ENCODE results near the gene KRT79.

KRT79 gene

GRCh38 chr12:52832985-52833905, 866 bp downstream of the KRT79 start:
- no peak for DNase-seq

- no peak for DNase-seq
These were observed 1.7 kb downstream of the KRT79 start for GRCh38 chr12:52832451-52832850.

GRCh38 chr12:52831251-52831650, 2.9 kb downstream of the KRT79 start:
- DNase-seq, result no peak

GRCh38 chr12:52829986-52830770, 3.9 kb downstream of the KRT79 start:
- no peak for DNase-seq

- DNase-seq, result no peak
These were observed 5.5 kb downstream of the KRT79 start for GRCh38 chr12:52828591-52829021.

- DNase-seq, result no peak
These were observed 6.0 kb downstream of the KRT79 start for GRCh38 chr12:52828156-52828555.

GRCh38 chr12:52827499-52828090, 6.5 kb downstream of the KRT79 start:
- no peak for DNase-seq

- no peak for DNase-seq
These were observed 7.3 kb downstream of the KRT79 start for GRCh38 chr12:52826611-52827498.

GRCh38 chr12:52825961-52826360, 8.2 kb downstream of the KRT79 start:
- no peak for DNase-seq

- DNase-seq, result no peak
These were observed 9.2 kb downstream of the KRT79 start for GRCh38 chr12:52824741-52825410.

GRCh38 chr12:52823761-52824450, 10.2 kb downstream of the KRT79 start:
- no peak for DNase-seq

GRCh38 chr12:52822771-52823510, 11.2 kb downstream of the KRT79 start:
- no peak for DNase-seq

- no peak for DNase-seq
These were observed 12.1 kb downstream of the KRT79 start for GRCh38 chr12:52821826-52822660.

GRCh38 chr12:52821071-52821730, 12.9 kb downstream of the KRT79 start:
- DNase-seq, result no peak

- DNase-seq, result no peak
These were observed 13.6 kb downstream of the KRT79 start for GRCh38 chr12:52820521-52820920.

- DNase-seq, result no peak
These were observed 14.2 kb downstream of the KRT79 start for GRCh38 chr12:52819731-52820510.

GRCh38 chr12:52818887-52819420, 15.2 kb downstream of the KRT79 start:
- no peak for DNase-seq

GRCh38 chr12:52818388-52818787, 15.7 kb downstream of the KRT79 start:
- no peak for DNase-seq

Measured in NCI-H2081 (cell line).